GM19240 (cell line): ENCODE measurements around the gene WWOX.

Experiments used
- DNase-seq: peaks from one replicate; pipeline ENCODE4 v3.0.0; 2011; ENCODE audit warnings: low spot score; ENCODE audit not compliant: insufficient read length

WWOX gene

DNA sequence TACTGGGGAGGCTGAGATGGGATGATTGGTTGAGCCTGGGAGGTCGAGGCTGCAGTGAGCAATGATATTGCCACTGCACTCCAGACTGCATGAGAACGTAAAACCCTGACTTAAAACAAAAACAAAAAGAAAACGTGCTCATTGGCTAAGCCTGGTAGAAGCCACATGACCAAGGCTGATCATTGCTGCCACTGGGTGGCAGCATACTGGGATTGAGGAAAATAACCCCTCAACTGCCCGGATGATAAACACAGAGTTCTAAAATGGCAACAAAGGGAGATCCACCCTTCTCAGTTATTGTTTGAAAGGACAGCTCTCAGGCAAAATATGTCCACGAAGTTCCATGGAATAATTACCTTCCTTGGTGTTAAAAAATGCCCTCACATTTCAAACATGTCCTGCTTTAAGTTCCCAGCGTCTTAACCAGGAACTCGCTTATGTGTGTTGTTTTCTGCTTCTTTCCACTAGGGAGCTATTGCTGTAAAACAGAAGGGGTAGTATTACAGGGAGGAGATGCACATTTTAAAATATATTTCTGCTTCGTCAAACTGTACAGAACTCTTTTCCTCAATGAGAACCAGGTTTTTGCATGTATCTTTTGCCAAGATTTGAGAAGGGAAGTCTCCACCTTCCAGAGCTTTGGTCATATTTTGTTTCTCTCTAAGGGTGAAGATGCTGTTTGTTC lies 825.8 kb downstream of the WWOX start:
- no peak for DNase-seq

GRCh38 chr16:78926723-78927210 lies 827.3 kb downstream of the WWOX start:
- DNase-seq, result no peak

GRCh38 chr16:78927766-78928165 lies 828.3 kb downstream of the WWOX start:
- no peak for DNase-seq

DNA sequence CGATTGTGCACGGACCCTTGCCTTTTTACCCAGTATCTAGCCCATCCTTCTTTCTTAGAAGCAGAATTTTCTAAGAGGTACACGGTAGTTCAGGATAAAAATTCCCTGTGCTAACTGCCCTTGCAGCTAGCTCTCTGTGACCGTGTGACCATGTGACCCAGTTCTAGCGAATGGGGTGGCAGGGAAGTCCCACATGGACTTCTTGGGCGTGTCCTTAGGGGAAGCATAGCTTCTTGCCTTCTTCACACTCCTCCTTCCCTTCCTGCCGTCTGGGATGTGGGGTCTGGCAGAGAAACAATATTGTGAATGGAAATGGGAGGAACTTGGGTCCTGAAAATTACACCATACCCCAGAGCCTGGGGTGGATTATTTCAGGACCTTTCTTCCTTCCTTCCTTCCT lies 830.4 kb downstream of the WWOX start:
- no peak for DNase-seq

DNA sequence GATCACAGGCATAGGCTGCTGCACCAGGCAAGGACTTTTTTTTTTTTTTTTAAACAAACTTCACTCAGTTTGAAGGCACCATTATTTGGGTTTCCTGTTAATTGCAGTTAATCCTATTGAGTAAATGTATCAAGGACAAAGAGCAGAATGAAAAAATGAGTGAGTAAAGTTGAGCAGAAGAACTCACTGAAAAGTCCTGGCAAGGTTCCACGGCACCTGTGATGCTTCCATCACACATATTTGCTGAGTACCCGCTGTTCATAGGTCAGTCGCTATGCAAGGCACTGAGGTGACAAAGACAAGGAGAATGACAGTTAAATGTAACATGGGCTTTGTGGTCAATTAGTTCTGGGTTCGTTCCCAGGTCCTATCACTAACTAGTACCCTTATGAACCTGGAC lies 831.1 kb downstream of the WWOX start:
- DNase-seq, result no peak

GRCh38 chr16:78931267-78931666 lies 831.8 kb downstream of the WWOX start:
- DNase-seq, result no peak

GRCh38 chr16:78931678-78932077 lies 832.2 kb downstream of the WWOX start:
- no peak for DNase-seq

DNA sequence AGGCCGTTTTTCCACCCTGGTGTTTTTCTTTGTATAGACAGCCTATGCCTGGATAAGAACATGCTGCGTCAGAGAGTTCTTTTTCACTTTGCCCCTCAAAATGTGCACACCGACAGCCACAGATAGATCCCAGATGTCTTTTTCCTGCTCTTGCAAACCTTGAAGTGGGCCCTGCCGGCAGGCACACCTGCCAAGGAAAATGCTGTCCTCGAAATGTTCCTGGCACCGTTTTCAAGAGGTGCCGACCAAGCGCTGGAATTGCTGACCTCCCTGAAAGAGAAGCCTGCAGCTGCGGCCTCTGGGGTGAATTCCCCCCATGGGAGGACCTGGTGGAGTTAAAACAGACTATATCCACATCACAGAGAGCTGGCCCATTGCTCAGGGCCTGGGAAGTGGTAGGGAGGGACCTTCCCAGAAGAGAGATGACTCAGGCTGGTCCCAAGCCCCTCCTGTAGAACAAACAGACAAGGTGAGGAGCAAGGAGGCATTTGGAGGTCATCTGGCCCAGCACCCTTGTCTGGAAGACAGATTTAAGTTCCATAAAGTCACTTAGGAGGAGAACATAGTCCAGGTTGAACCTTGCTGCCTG lies 833.0 kb downstream of the WWOX start:
- DNase-seq, result no peak

GRCh38 chr16:78936060-78936459 lies 836.6 kb downstream of the WWOX start:
- DNase-seq, result no peak

DNA sequence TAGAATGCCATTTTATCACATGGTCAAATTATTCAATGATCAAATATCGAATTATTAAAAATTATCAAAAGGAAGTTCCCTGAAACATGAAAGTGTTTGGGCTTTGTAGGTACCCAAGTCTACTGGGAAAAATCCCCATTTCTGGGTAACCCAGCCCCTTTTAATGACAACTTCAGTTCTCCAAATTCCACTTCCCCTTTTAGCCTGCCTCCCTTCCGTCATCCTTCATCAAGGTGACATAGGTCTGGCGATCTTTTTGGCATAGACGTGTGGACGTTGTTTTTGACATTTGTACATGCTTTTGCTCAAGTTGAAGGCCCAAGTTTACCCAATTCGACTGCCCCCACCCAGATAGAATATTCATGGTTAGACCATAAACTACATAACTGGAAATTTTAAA lies 840.1 kb downstream of the WWOX start:
- DNase-seq, result no peak

- DNase-seq, result no peak
Measured at GRCh38 chr16:78942625-78943245, 843.3 kb downstream of the WWOX start.

DNA sequence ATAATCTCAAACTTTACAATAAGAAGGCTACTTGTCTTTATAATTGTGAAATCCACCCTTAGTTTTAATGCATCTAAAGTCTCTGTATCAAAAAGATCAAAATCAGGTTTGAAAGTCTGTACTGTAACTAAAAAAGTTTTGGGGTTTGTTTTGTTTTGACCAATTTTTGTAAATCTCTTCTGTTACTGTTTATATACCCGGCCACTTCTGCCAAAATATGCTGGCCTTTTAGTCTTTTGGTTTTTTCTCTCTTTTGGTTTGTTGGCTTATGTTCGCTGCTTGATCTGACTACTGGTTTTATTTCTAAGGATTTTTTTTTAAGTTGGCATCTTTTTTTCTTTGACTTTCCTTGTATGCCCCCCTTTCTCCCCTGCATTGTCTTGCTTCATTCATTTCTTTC lies 845.9 kb downstream of the WWOX start:
- DNase-seq, result no peak

DNA sequence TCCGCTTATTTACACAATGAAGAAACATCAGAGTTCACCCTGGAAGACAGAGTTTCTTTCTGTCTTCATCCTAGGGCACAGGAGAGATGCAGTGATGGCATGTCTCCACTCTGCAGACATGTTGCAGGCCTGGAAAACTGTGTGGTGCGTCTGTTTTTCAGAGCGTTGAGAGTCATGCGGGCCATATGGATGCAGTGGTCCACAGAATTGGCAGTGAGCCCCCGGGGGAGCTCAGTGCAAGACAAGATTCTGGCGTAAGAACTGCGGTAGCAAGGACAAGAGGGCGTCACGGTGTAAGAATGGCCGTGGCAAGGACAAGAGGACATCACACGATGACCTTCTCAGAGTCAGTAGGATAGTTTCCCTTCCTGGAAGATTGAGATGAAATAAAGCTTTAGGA lies 847.1 kb downstream of the WWOX start:
- no peak for DNase-seq

GRCh38 chr16:78950768-78951167 lies 851.3 kb downstream of the WWOX start:
- DNase-seq, result no peak

DNA sequence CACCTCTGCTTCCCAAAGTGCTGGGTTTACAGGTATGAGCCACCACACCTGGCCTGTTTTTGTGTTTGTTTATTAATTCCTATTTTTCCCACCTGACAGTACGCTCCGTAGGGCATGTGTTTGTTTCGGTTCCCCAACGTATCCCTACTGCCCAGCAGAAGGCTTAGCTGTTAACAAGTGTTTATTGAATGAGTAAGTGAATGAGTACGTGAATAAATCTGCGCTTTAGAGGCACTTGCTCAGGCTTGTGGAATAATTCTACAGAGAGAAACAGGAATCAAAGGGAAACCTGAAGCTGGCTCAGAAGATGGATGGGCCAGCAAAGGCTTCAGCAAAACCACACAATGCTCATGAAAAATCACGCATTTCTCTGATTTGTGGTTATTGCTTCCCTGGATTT lies 853.2 kb downstream of the WWOX start:
- no peak for DNase-seq

- DNase-seq, result no peak
Measured at GRCh38 chr16:78953526-78953925, 854.1 kb downstream of the WWOX start.

- no peak for DNase-seq
Measured at GRCh38 chr16:78955206-78955605, 855.8 kb downstream of the WWOX start.

- DNase-seq, result no peak
Measured at GRCh38 chr16:78956859-78957258, 857.4 kb downstream of the WWOX start.

DNA sequence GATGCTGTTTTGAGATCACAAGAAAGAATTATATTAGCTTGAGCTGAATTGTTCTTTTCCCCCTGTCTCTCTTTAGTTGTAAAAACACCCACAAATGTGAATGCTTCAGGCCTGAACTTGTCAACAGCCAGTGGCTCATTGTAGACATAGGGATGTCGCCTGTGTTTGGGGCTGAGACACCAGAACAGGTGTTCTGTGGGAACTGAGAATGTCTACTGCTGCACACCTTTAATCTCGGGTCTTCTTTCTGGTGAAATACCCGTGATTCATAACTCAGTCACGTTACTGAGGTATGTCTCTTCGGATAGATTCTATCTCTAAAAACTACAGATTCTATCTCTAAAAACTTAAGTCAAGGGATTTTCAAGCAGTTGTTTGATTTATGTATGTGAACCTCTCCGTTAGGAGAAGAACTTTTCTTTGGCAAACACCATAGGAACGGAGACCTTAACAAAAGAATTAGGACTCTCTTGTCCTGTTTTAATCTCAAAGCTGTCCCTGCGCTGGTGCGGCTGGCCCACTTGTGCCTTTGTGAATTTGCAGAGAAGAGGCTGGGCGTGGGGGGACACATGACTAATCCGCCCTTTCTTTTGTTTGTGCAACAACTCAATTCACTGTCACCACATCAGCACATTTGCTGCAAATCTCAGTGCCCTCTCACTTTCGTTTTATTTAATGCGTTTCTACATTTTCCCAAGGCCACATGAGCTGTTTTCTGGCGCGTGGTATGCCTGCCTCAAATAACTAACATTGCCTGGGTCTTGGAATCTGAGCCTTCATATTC lies 858.1 kb downstream of the WWOX start:
- no peak for DNase-seq

- no peak for DNase-seq
Measured at GRCh38 chr16:78961464-78961863, 862.0 kb downstream of the WWOX start.

DNA sequence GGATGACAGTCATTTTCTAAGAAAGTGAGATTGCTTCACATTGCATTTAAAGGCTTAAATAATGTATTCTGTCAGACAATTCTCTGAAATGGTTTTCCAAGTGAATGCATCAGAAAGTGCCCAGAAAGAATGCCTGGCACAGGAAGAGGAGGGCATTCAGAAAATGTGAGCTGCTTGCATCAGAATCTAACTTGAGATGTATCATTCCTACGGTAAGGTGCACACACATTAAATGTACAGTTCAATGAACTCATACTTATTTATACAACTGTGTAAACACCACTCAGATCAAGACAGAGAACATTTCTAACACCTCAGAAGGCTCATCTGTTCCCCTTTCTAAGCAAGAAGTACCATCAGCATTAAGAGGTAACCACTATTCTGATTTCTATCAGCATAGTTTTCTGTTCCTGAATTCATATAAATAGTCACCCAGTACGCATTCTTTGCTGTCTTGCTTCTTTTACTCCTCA lies 863.0 kb downstream of the WWOX start:
- no peak for DNase-seq

DNA sequence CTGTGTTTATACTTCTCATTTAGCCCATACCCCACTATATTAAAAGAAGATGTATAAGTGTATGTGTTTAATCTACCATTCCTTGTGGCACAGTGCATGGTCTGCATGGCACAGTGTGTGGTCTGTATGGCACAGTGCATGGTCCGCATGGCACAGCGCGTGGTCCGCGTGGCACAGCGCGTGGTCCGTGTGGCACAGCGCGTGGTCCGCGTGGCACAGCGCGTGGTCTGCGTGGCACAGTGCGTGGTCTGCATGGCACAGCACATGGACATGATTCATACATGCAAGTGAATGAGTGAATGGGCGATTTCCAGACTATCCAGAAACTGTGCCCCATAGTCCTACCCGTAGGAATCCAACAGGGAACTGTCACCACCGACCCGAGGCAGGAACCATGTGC lies 868.5 kb downstream of the WWOX start:
- DNase-seq, result no peak
